Pancreas (tissue), 10 donors: ENCODE results near the gene NDUFC2. TPM values are rescaled to one million over a fixed set of nuclear protein-coding genes. Genes with fewer than 3 reads are reported as not detected.

Source experiments
- ATAC-seq, 4 donors: fragments of 200-7000 bp; cut with Tn5 transposase; one replicate each; pipeline versions ENCODE4 v1.8.0 to v1.9.1; 2020; ENCODE audit warnings: mild to moderate bottlenecking in 4 of 4, moderate library complexity in 4 of 4
- DNase-seq, 6 donors: peaks; one replicate each; pipeline ENCODE4 v3.0.0-alpha.2; 2020
- FAIRE-seq: peaks from 2 replicates; lab custom pipeline; 2012; peaks lifted over from hg19 to GRCh38; lab: Jason Lieb, UNC
- H3K27ac ChIP-seq, 4 donors: fragments of 200-600 bp; sonication (generic); 1 replicate in 3 of 4; 2 replicates in 1 of 4; pipeline versions ENCODE4 v1.5.0 to v1.8.0; 2020
- H3K27me3 ChIP-seq, 4 donors: fragments of 200-600 bp; one replicate each; pipeline ENCODE4 v1.8.0; 2021
- H3K36me3 ChIP-seq, 3 donors: fragments of 200-600 bp; sonication (generic) in 1 of 3; one replicate each; pipeline versions ENCODE4 v1.5.0 to v1.8.0; 2020 to 2021
- H3K4me1 ChIP-seq, 3 donors: fragments of 200-600 bp; one replicate each; pipeline ENCODE4 v1.8.0; 2021
- H3K4me3 ChIP-seq, 4 donors: fragments of 200-600 bp; sonication (generic) in 2 of 4; one replicate each; pipeline versions ENCODE4 v1.5.0 to v1.8.0; 2020 to 2021
- H3K9me3 ChIP-seq, 4 donors: fragments of 200-600 bp; one replicate each; pipeline ENCODE4 v1.8.0; 2021
- WGBS, 2 donors: extraction: QIAGEN DNeasy Blood & Tissue Kit; methylation state at CpG; one replicate each; pipeline ENCODE4 v1.1.7; 2013; 5-methylcytosine and 5-hydroxymethylcytosine counted together
- intact Hi-C, 3 donors: fragments of 100-400 bp; cut with DNase I; formaldehyde crosslinking; loops; one replicate each; pipeline versions ENCODE4 v1.11.1 to v1.14.2; 2022
- polyA plus RNA-seq, 2 donors: library from polyadenylated mRNA; stranded (reverse); fragments of 200-250 nt; gene quantifications; one replicate each; pipeline ENCODE4 v1.2.3, GENCODE V29; 2013
- total RNA-seq, 6 donors: library from RNA; stranded (reverse); fragmentation: NEBNext Ultra II Directional in 4 of 6; extraction: Animal tissue kit (Norgen Biotek cat#: 25700) in 4 of 6; gene quantifications; one replicate each; pipeline versions ENCODE4 v1.2.1 to v1.2.4, GENCODE V29; 2021 to 2023
- TF ChIP-seq, protein P1 (sequence below), 4 donors: fragments of 200-600 bp; sonication (generic) in 3 of 4; IDR thresholded peaks; one replicate each; pipeline versions ENCODE4 v1.5.0 to v1.8.0; 2021; ENCODE audit warnings: antibody characterized with exemption in 4 of 4
- donor health status: healthy with polysubstance abuse.
- donor health status: DM: no; HTN: no; CAD: no; lungs with moderate emphysema.
- donor health status: DM: no; HTN: no; CAD: no.
- donor health status: control.
- donor health status: control.
- donor health status: Bipolar disorder and iron deficiency.
- donor health status: DM: yes; HTN: yes; CAD: no.
- donor health status: DM: no; HTN: no; CAD: no.
- donor health status: DM: no; HTN: no; CAD: no.
- donor health status: DM: yes; HTN: yes; CAD: no.

The NDUFC2 gene
- total and polyA plus RNA-seq, 8 donors: 42.6 to 114 (median 73.6) TPM

DNA sequence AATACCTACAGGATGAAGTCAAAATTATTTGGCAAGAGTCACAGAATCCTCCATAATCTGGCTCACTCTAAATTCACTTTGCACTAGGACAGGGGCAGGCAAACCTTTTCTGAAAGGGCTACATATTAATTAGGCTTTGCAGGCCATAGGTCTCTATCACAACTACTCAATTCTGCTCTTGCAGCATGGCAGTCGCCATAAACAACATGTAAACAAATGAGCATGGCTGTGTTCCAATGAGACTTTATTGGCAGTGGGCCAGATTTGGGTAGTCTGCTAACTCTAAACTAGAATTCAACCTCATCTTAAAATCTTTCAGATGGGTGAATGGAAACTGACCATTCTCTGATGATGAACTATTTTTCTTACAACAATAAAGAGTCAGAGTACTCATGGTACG, 10.2 kb downstream of the NDUFC2 start:
- DNase-seq (no peak), ATAC-seq (no peak), FAIRE-seq (no peak)
- no peaks in the 10 kb centered on the region for H3K4me1 ChIP-seq
- intact Hi-C loops: no loop called here
- peaks cover 0 to 25% (median 0%) of the 10 kb centered on the region in 3 donors for H3K36me3 ChIP-seq
- no peaks in the 10 kb centered on the region for H3K9me3 ChIP-seq
- no peaks in the 10 kb centered on the region for H3K27me3 ChIP-seq
- no peak overlapping the region for H3K4me3 ChIP-seq
- H3K27ac ChIP-seq: no peak overlapping the region
- TF ChIP-seq, protein P1, sequence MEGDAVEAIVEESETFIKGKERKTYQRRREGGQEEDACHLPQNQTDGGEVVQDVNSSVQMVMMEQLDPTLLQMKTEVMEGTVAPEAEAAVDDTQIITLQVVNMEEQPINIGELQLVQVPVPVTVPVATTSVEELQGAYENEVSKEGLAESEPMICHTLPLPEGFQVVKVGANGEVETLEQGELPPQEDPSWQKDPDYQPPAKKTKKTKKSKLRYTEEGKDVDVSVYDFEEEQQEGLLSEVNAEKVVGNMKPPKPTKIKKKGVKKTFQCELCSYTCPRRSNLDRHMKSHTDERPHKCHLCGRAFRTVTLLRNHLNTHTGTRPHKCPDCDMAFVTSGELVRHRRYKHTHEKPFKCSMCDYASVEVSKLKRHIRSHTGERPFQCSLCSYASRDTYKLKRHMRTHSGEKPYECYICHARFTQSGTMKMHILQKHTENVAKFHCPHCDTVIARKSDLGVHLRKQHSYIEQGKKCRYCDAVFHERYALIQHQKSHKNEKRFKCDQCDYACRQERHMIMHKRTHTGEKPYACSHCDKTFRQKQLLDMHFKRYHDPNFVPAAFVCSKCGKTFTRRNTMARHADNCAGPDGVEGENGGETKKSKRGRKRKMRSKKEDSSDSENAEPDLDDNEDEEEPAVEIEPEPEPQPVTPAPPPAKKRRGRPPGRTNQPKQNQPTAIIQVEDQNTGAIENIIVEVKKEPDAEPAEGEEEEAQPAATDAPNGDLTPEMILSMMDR (IDR thresholded peaks at IDR 0.05): no peak
- 46 to 51% methylated on average over 2 of the region's 2 CpGs for WGBS, 2 donors

DNA sequence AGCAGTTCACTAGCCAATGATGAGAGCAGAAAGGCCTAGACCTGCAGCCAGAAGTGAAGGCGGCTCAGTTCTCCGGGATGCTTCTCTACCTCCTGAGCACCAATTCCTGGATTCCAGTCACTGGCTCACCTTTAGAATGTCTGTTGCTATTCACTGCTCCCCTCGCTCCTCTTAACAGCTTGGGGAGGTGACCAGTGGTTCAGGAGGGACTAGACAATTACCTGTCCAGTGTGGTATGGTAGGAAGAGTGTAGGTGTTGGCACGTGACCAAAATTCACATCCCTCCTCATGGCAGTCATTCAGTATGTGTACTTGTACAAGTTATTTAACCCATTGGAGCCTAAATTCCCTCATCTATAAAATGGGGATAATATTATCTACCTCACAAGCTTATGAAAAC, 12.0 kb downstream of the NDUFC2 start:
- Histone ChIP-seq H3K9me3 (no peaks in the 10 kb centered on the region), H3K27me3 (no peaks in the 10 kb centered on the region), H3K4me3 (no peak overlapping the region), H3K27ac (no peak overlapping the region), H3K36me3 (peaks cover 0 to 25% (median 0%) of the 10 kb centered on the region in 3 donors), H3K4me1 (no peaks in the 10 kb centered on the region)
- intact Hi-C loops: no loop called here
- DNase-seq: no peak
- no peak for ATAC-seq
- WGBS, 2 donors: 88 to 91% methylated on average over 4 of the region's 4 CpGs
- TF ChIP-seq, protein P1 (IDR thresholded peaks at IDR 0.05): no peak
- no peak for FAIRE-seq

DNA sequence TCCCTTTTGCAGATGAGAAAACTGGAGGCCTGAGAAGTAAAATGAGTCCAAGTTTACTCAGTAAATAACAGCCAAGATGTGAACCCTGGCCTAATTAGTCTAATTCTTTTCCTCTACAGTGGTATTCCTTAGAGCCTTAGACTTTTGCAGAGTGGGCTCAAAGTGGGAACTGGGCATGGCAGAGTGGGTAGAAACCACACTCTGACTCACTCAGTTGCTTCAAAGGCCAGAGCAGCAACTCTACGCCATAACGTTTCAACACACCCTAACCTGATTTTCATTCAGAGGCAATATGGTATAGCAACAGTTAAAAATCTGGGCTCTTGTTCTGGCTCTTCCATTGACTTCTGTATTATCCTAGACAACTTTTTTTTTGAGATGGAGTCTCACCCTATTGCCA, 13.2 kb downstream of the NDUFC2 start:
- TF ChIP-seq, protein P1 (IDR thresholded peaks at IDR 0.05): no peak
- peaks cover 5 to 8% (median 6%) of the 10 kb centered on the region in 3 donors for H3K4me1 ChIP-seq
- no peak for DNase-seq
- no peak overlapping the region for H3K27ac ChIP-seq
- no peak overlapping the region for H3K4me3 ChIP-seq
- no peak for ATAC-seq
- no peaks in the 10 kb centered on the region for H3K27me3 ChIP-seq
- H3K9me3 ChIP-seq: no peaks in the 10 kb centered on the region
- H3K36me3 ChIP-seq: peaks cover 0 to 21% (median 0%) of the 10 kb centered on the region in 3 donors
- intact Hi-C loops: no loop called here
- 86 to 89% methylated on average over 2 of the region's 2 CpGs for WGBS, 2 donors
- no peak for FAIRE-seq

DNA sequence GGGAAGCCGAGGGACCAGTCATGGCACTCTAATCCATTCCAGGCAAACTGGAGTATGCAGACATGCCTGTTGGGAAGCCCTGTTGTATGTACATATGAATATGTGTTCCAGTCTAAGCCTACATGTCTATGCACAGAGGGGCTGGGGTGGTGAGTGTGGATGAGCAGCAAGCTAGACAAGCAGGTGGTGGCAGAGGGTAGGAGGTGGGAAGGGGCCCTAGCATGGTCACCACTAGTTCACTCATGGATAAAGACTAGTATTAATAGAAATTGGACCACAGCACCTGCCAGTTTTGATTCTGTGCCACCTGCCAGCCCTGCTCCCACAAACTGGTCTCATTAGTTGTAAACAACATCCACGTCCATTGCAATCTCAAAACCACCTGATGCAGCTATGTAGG, 14.5 kb downstream of the NDUFC2 start:
- FAIRE-seq: no peak
- peaks cover 0 to 14% (median 0%) of the 10 kb centered on the region in 3 donors for H3K36me3 ChIP-seq

More for the DNA sequence above, 14.5 kb downstream of the NDUFC2 start:
- intact Hi-C loops: no loop called here
- no peak for DNase-seq
- Histone ChIP-seq H3K4me1 (peaks cover 5 to 14% (median 8%) of the 10 kb centered on the region in 3 donors), H3K9me3 (no peaks in the 10 kb centered on the region), H3K4me3 (no peak overlapping the region), H3K27ac (no peak overlapping the region), H3K27me3 (no peaks in the 10 kb centered on the region)
- WGBS, 2 donors: 79 to 85% methylated on average over 2 of the region's 2 CpGs
- TF ChIP-seq, protein P1 (IDR thresholded peaks at IDR 0.05): no peak
- no peak for ATAC-seq
